Stimulated activated naive B cell treated with anti-CD40 and anti-IgM and Interleukin-4, amounts not matched to agents 10 μg/mL and 1 μg/mL and 100 μg/mL, for 72 hours (primary cell): ENCODE measurements around the gene POLQ.
"Not testable (repeated sequence)": the region's sequence is repeated elsewhere in the genome, so short reads cannot be mapped to it uniquely, and the experiment has no call there.

Experiments used
- ATAC-seq, 2 donors: fragments of 150-1000 bp; cut with Tn5 transposase; replicated peaks; 2 replicates each; pipeline ENCODE4 v1.10.0; 2021; ENCODE audit warnings: moderate library complexity in 1 of 2
- DNase-seq: peaks from one replicate; pipeline ENCODE4 v3.0.0; 2021
- H3K27ac Mint-ChIP-seq: one replicate; pipeline ENCODE4 v1.8.0; 2022; ENCODE audit warnings: mild to moderate bottlenecking, mixed read lengths
- H3K27me3 Mint-ChIP-seq, 2 donors: one replicate each; pipeline ENCODE4 v1.8.0; 2022; ENCODE audit warnings: mixed read lengths in 2 of 2
- H3K36me3 Mint-ChIP-seq, 2 donors: one replicate each; pipeline ENCODE4 v1.8.0; 2022; ENCODE audit warnings: mixed read lengths in 2 of 2, mild to moderate bottlenecking in 1 of 2
- H3K4me1 Mint-ChIP-seq, 2 donors: one replicate each; pipeline ENCODE4 v1.8.0; 2022; ENCODE audit warnings: mixed read lengths in 2 of 2, mild to moderate bottlenecking in 1 of 2
- H3K4me3 Mint-ChIP-seq, 2 donors: one replicate each; pipeline ENCODE4 v1.8.0; 2022; ENCODE audit warnings: mild to moderate bottlenecking in 2 of 2, mixed read lengths in 2 of 2, moderate library complexity in 1 of 2
- H3K9me3 Mint-ChIP-seq, 2 donors: one replicate each; pipeline ENCODE4 v1.8.0; 2022; ENCODE audit warnings: mixed read lengths in 2 of 2, mild to moderate bottlenecking in 1 of 2

POLQ gene

GRCh38 chr3:121545574-121546455 lies at the start of gene POLQ:
Gene POLQ, minus strand, starts transcription at chr3:121545988. Its CDS starts 111 bp downstream, at chr3:121545877.
- Mint-ChIP-seq H3K36me3 (peaks cover 2 to 5% of the 10 kb centered on the region in 2 donors), H3K4me3 (peak within 1 kb of the TSS; percentile 84 to 85), H3K27ac (peak within 1 kb of the TSS; percentile 86), H3K27me3 (no peaks in the 10 kb centered on the region), H3K9me3 (no peaks in the 10 kb centered on the region), H3K4me1 (peaks cover 12 to 35% of the 10 kb centered on the region in 2 donors)
- DNase-seq (peak; percentile 85), ATAC-seq (peak; percentile 90)

GRCh38 chr3:121594850-121595249 lies 49.1 kb upstream of the POLQ start:
- no peak overlapping the region for H3K27ac Mint-ChIP-seq
- no peaks in the 10 kb centered on the region for H3K27me3 Mint-ChIP-seq
- no peaks in the 10 kb centered on the region for H3K9me3 Mint-ChIP-seq
- H3K4me3 Mint-ChIP-seq, result no peak overlapping the region
- H3K36me3 Mint-ChIP-seq, result no peaks in the 10 kb centered on the region
- H3K4me1 Mint-ChIP-seq, result no peaks in the 10 kb centered on the region
- DNase-seq (no peak), ATAC-seq (no peak)

- H3K4me3 Mint-ChIP-seq, DNase-seq, ATAC-seq, H3K27me3 Mint-ChIP-seq, H3K36me3 Mint-ChIP-seq, H3K27ac Mint-ChIP-seq, H3K4me1 Mint-ChIP-seq, H3K9me3 Mint-ChIP-seq: not testable (repeated sequence)
Measured at GRCh38 chr3:121593806-121594205, 48.0 kb upstream of the POLQ start.

GRCh38 chr3:121592856-121593702 lies 47.3 kb upstream of the POLQ start, which contains the start of gene FBXO40:
Gene FBXO40, plus strand, starts transcription at chr3:121593379. Its CDS starts 27,197 bp downstream, at chr3:121620576.
- DNase-seq (no peak), ATAC-seq (no peak)
- Mint-ChIP-seq H3K27ac (no peak within 1 kb of the TSS), H3K4me3 (no peak within 1 kb of the TSS), H3K9me3 (no peaks in the 10 kb centered on the region), H3K4me1 (no peaks in the 10 kb centered on the region), H3K27me3 (no peaks in the 10 kb centered on the region), H3K36me3 (no peaks in the 10 kb centered on the region)

- no peak overlapping the region for H3K4me3 Mint-ChIP-seq
- H3K9me3 Mint-ChIP-seq, result peaks cover 0 to 2% of the 10 kb centered on the region in 2 donors
- H3K36me3 Mint-ChIP-seq, result no peaks in the 10 kb centered on the region
- H3K27ac Mint-ChIP-seq, result no peak overlapping the region
- H3K4me1 Mint-ChIP-seq, result peaks cover 0 to 6% of the 10 kb centered on the region in 2 donors
- no peak for ATAC-seq
- no peak for DNase-seq
- peaks cover 19 to 23% of the 10 kb centered on the region in 2 donors for H3K27me3 Mint-ChIP-seq
Measured at GRCh38 chr3:121584418-121584817, 38.6 kb upstream of the POLQ start.

- H3K9me3 Mint-ChIP-seq, result peaks cover 0 to 2% of the 10 kb centered on the region in 2 donors
- no peak overlapping the region for H3K27ac Mint-ChIP-seq
- ATAC-seq (no peak), DNase-seq (no peak)
- H3K27me3 Mint-ChIP-seq, result peaks cover 19 to 28% of the 10 kb centered on the region in 2 donors
- no peaks in the 10 kb centered on the region for H3K36me3 Mint-ChIP-seq
- peaks cover 0 to 6% of the 10 kb centered on the region in 2 donors for H3K4me1 Mint-ChIP-seq
- H3K4me3 Mint-ChIP-seq, result no peak overlapping the region
Measured at GRCh38 chr3:121581691-121582090, 35.9 kb upstream of the POLQ start.

- Mint-ChIP-seq H3K36me3 (no peaks in the 10 kb centered on the region), H3K27me3 (peaks cover 0 to 10% of the 10 kb centered on the region in 2 donors), H3K4me3 (no peak overlapping the region), H3K4me1 (no peaks in the 10 kb centered on the region), H3K27ac (no peak overlapping the region), H3K9me3 (no peaks in the 10 kb centered on the region)
- ATAC-seq (no peak), DNase-seq (no peak)
Measured at GRCh38 chr3:121574449-121574848, 28.7 kb upstream of the POLQ start.

GRCh38 chr3:121567649-121568048 lies 21.9 kb upstream of the POLQ start, which contains the start of gene ARGFX:
Gene ARGFX, plus strand, starts transcription at chr3:121567949. Its CDS starts 2,765 bp downstream, at chr3:121570714.
- peaks cover 0 to 7% of the 10 kb centered on the region in 2 donors for H3K27me3 Mint-ChIP-seq
- H3K9me3 Mint-ChIP-seq, result no peaks in the 10 kb centered on the region
- ATAC-seq (no peak), DNase-seq (no peak)
- no peak within 1 kb of the TSS for H3K4me3 Mint-ChIP-seq
- no peaks in the 10 kb centered on the region for H3K36me3 Mint-ChIP-seq
- no peak within 1 kb of the TSS for H3K27ac Mint-ChIP-seq
- no peaks in the 10 kb centered on the region for H3K4me1 Mint-ChIP-seq

- Mint-ChIP-seq H3K27ac (no peak overlapping the region), H3K9me3 (no peaks in the 10 kb centered on the region), H3K27me3 (peaks cover 7% of the 10 kb centered on the region in 2 donors), H3K36me3 (no peaks in the 10 kb centered on the region), H3K4me1 (no peaks in the 10 kb centered on the region), H3K4me3 (no peak overlapping the region)
- DNase-seq, result no peak
- ATAC-seq, result no peak
Measured at GRCh38 chr3:121566773-121567172, 21.0 kb upstream of the POLQ start.

- H3K4me3 Mint-ChIP-seq, result no peak overlapping the region
- peaks cover 12 to 18% of the 10 kb centered on the region in 2 donors for H3K27me3 Mint-ChIP-seq
- no peaks in the 10 kb centered on the region for H3K4me1 Mint-ChIP-seq
- ATAC-seq, result no peak
- H3K36me3 Mint-ChIP-seq, result peaks cover 0 to 2% of the 10 kb centered on the region in 2 donors
- H3K9me3 Mint-ChIP-seq, result no peaks in the 10 kb centered on the region
- H3K27ac Mint-ChIP-seq, result no peak overlapping the region
- DNase-seq, result no peak
Measured at GRCh38 chr3:121562148-121562547, 16.4 kb upstream of the POLQ start.

- no peak for ATAC-seq
- DNase-seq, result no peak
- H3K9me3 Mint-ChIP-seq, result no peaks in the 10 kb centered on the region
- H3K4me3 Mint-ChIP-seq, result no peak overlapping the region
- H3K36me3 Mint-ChIP-seq, result peaks cover 0 to 2% of the 10 kb centered on the region in 2 donors
- H3K4me1 Mint-ChIP-seq, result peaks cover 0 to 7% of the 10 kb centered on the region in 2 donors
- peaks cover 5 to 25% of the 10 kb centered on the region in 2 donors for H3K27me3 Mint-ChIP-seq
- H3K27ac Mint-ChIP-seq, result no peak overlapping the region
Measured at GRCh38 chr3:121557426-121557934, 11.7 kb upstream of the POLQ start.

- peaks cover 7 to 24% of the 10 kb centered on the region in 2 donors for H3K4me1 Mint-ChIP-seq
- ATAC-seq, result no peak
- no peak overlapping the region for H3K4me3 Mint-ChIP-seq
- no peaks in the 10 kb centered on the region for H3K9me3 Mint-ChIP-seq
- peaks cover 0 to 12% of the 10 kb centered on the region in 2 donors for H3K27me3 Mint-ChIP-seq
- H3K36me3 Mint-ChIP-seq, result no peaks in the 10 kb centered on the region
- no peak overlapping the region for H3K27ac Mint-ChIP-seq
- DNase-seq, result no peak
Measured at GRCh38 chr3:121552797-121553196, 7.0 kb upstream of the POLQ start.

GRCh38 chr3:121552379-121552778 lies 6.6 kb upstream of the POLQ start:
- peaks cover 7 to 24% of the 10 kb centered on the region in 2 donors for H3K4me1 Mint-ChIP-seq
- no peak for DNase-seq
- H3K4me3 Mint-ChIP-seq, result no peak overlapping the region
- no peak overlapping the region for H3K27ac Mint-ChIP-seq
- ATAC-seq, result no peak
- no peaks in the 10 kb centered on the region for H3K36me3 Mint-ChIP-seq
- H3K9me3 Mint-ChIP-seq, result no peaks in the 10 kb centered on the region
- peaks cover 0 to 12% of the 10 kb centered on the region in 2 donors for H3K27me3 Mint-ChIP-seq

GRCh38 chr3:121545049-121545573 lies 677 bp downstream of the POLQ start:
- peaks cover 2 to 5% of the 10 kb centered on the region in 2 donors for H3K36me3 Mint-ChIP-seq

More at GRCh38 chr3:121545049-121545573, 677 bp downstream of the POLQ start:
- peak overlapping the region; percentile 77 for H3K27ac Mint-ChIP-seq
- H3K4me3 Mint-ChIP-seq, result peak overlapping the region; percentile 84 to 85
- no peaks in the 10 kb centered on the region for H3K9me3 Mint-ChIP-seq
- H3K27me3 Mint-ChIP-seq, result no peaks in the 10 kb centered on the region
- no peak for ATAC-seq
- H3K4me1 Mint-ChIP-seq, result peaks cover 12 to 35% of the 10 kb centered on the region in 2 donors
- DNase-seq, result no peak
